ENCODE results near the gene RPS27. TPM values are rescaled to one million over a fixed set of nuclear protein-coding genes. Genes with fewer than 3 reads are reported as not detected.
"Not testable (repeated sequence)": the region's sequence is repeated elsewhere in the genome, so short reads cannot be mapped to it uniquely, and the experiment has no call there.

Gene RPS27
- total RNA-seq, 2 experiments from 2014 or later: 2,339 to 2,449 TPM

DNA sequence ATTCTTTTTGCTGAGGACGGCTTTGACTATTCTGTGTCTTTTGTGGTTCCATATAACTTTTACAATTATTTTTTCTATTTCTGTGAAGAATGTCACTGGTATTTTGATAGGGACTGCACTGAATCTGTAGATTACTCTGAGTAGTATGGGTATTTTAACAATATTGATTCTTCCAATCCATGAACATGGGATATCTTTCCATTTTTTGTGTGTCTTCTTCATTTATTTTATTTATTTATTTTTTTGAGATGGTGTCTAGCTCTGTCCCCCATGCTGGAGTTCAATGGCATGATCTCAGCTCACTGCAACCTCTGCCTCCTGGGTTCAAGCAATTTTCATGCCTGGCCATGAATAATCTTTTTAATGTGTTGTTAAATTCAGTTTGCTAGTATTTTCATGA lies 43.1 kb downstream of the RPS27 start:
- H3K27me3 Mint-ChIP-seq (ENCODE audit: low read depth); H3K36me3 Mint-ChIP-seq (ENCODE audit: low read depth); intact Hi-C loops (cut with micrococcal nuclease); CTCF ChIA-PET; H3K4me1 Mint-ChIP-seq (ENCODE audit: low read depth); DNase-seq; H3K9me3 Mint-ChIP-seq; H3K4me3 Mint-ChIP-seq; H3K27ac Mint-ChIP-seq: not testable (repeated sequence)

Small RNA genes lying within 50 kb of the gene (microRNA-seq; reads per million reads assigned to microRNA genes)
- gene MIR6737 (ENCODE audit: borderline microRNAs expressed, borderline replicate concordance): 1.6 reads per million

Other genes starting within 250 kb of the RPS27 start
- 1 to 10 TPM; 2.7 to 4.3 TPM for gene SLC27A3, start 215.4 kb upstream of the RPS27 start, total RNA-seq
- gene GATAD2B, start 67.8 kb upstream of the RPS27 start, total RNA-seq: 10 to 100 TPM; 69.0 to 70.2 TPM
- gene DENND4B, start 44.0 kb upstream of the RPS27 start, total RNA-seq: 100 to 1,000 TPM; 124 to 130 TPM
- gene CRTC2, start 32.1 kb upstream of the RPS27 start, total RNA-seq: 10 to 100 TPM; 72.6 to 83.0 TPM
- 10 to 100 TPM; 51.0 to 52.1 TPM for gene SLC39A1, start 27.2 kb upstream of the RPS27 start, total RNA-seq
- gene CREB3L4, start 22.9 kb upstream of the RPS27 start, total RNA-seq: 1 to 10 TPM; 5.6 to 7.4 TPM
- gene JTB, start 13.1 kb upstream of the RPS27 start, total RNA-seq: 100 to 1,000 TPM; 126 to 131 TPM
- 10 to 100 TPM; 26.6 to 27.0 TPM for gene RAB13, start 4.4 kb upstream of the RPS27 start, total RNA-seq
- under 1 TPM; 0.02 to 0.05 TPM for gene NUP210L, start 164.3 kb downstream of the RPS27 start, total RNA-seq
- 100 to 1,000 TPM; 587 to 611 TPM for gene TPM3, start 201.3 kb downstream of the RPS27 start, total RNA-seq
- not detected for gene CFAP141, start 215.6 kb downstream of the RPS27 start, total RNA-seq
- gene UBAP2L, start 230.2 kb downstream of the RPS27 start, total RNA-seq: 100 to 1,000 TPM; 154 to 164 TPM